Dendritic cell treated with granulocyte-macrophage colony-stimulating factor and Interleukin-4, amounts not matched to agents 40 ng/mL and 50 ng/mL, for 4 days (primary cell): ENCODE measurements around the gene MCTP1.

Experiments
- H3K27ac Mint-ChIP-seq: one replicate; pipeline ENCODE4 v1.8.0; 2022; ENCODE audit warnings: mild to moderate bottlenecking, mixed read lengths
- H3K27me3 Mint-ChIP-seq: one replicate; pipeline ENCODE4 v1.8.0; 2022; ENCODE audit warnings: mild to moderate bottlenecking, mixed read lengths
- H3K36me3 Mint-ChIP-seq: one replicate; pipeline ENCODE4 v1.8.0; 2022; ENCODE audit warnings: low read depth, mixed read lengths
- H3K4me1 Mint-ChIP-seq: one replicate; pipeline ENCODE4 v1.8.0; 2022; ENCODE audit warnings: low read depth, mixed read lengths
- H3K4me3 Mint-ChIP-seq: one replicate; pipeline ENCODE4 v1.8.0; 2022; ENCODE audit warnings: mild to moderate bottlenecking, moderate library complexity, mixed read lengths
- H3K9me3 Mint-ChIP-seq: one replicate; pipeline ENCODE4 v1.8.0; 2022; ENCODE audit warnings: mixed read lengths
- intact Hi-C: fragments of 100-400 bp; cut with micrococcal nuclease; formaldehyde crosslinking; loops from one replicate; pipeline ENCODE4 v1.15.0; 2022

The MCTP1 gene

GRCh38 chr5:94761786-94762185 is 523.1 kb downstream of the MCTP1 start:
- H3K4me3 Mint-ChIP-seq = no peak overlapping the region
- intact Hi-C loops = no loop called here
- H3K27ac Mint-ChIP-seq = no peak overlapping the region
- no peaks in the 10 kb centered on the region for H3K9me3 Mint-ChIP-seq
- H3K27me3 Mint-ChIP-seq = no peaks in the 10 kb centered on the region
- peaks cover 13% of the 10 kb centered on the region for H3K36me3 Mint-ChIP-seq
- no peaks in the 10 kb centered on the region for H3K4me1 Mint-ChIP-seq

GRCh38 chr5:94761055-94761454 is 523.8 kb downstream of the MCTP1 start:
- Mint-ChIP-seq H3K27me3 (no peaks in the 10 kb centered on the region), H3K4me1 (no peaks in the 10 kb centered on the region), H3K4me3 (no peak overlapping the region), H3K36me3 (peaks cover 13% of the 10 kb centered on the region), H3K9me3 (no peaks in the 10 kb centered on the region), H3K27ac (no peak overlapping the region)
- intact Hi-C loops = no loop called here

GRCh38 chr5:94759961-94760360 is 524.9 kb downstream of the MCTP1 start:
- peaks cover 4% of the 10 kb centered on the region for H3K36me3 Mint-ChIP-seq
- H3K9me3 Mint-ChIP-seq = no peaks in the 10 kb centered on the region
- H3K4me3 Mint-ChIP-seq = no peak overlapping the region
- H3K27ac Mint-ChIP-seq = no peak overlapping the region
- no peaks in the 10 kb centered on the region for H3K4me1 Mint-ChIP-seq
- no peaks in the 10 kb centered on the region for H3K27me3 Mint-ChIP-seq
- intact Hi-C loops = no loop called here

GRCh38 chr5:94759022-94759421 is 525.9 kb downstream of the MCTP1 start:
- Mint-ChIP-seq H3K27me3 (no peaks in the 10 kb centered on the region), H3K9me3 (no peaks in the 10 kb centered on the region)

GRCh38 chr5:94754824-94755223 is 530.1 kb downstream of the MCTP1 start:
- Mint-ChIP-seq H3K27me3 (no peaks in the 10 kb centered on the region), H3K9me3 (no peaks in the 10 kb centered on the region), H3K4me3 (no peak overlapping the region), H3K4me1 (no peaks in the 10 kb centered on the region), H3K27ac (no peak overlapping the region), H3K36me3 (no peaks in the 10 kb centered on the region)
- intact Hi-C loops = no loop called here

More at GRCh38 chr5:94759022-94759421, 525.9 kb downstream of the MCTP1 start:
- Mint-ChIP-seq H3K4me1 (no peaks in the 10 kb centered on the region), H3K27ac (no peak overlapping the region), H3K4me3 (no peak overlapping the region), H3K36me3 (no peaks in the 10 kb centered on the region)
- intact Hi-C loops = no loop called here

- Mint-ChIP-seq H3K27me3 (no peaks in the 10 kb centered on the region), H3K4me1 (peaks cover 5% of the 10 kb centered on the region), H3K9me3 (no peaks in the 10 kb centered on the region), H3K4me3 (no peak overlapping the region), H3K27ac (no peak overlapping the region), H3K36me3 (no peaks in the 10 kb centered on the region)
- intact Hi-C loops = no loop called here
Measured at GRCh38 chr5:94751460-94751859, 533.4 kb downstream of the MCTP1 start.

GRCh38 chr5:94750681-94751080 is 534.2 kb downstream of the MCTP1 start:
- H3K36me3 Mint-ChIP-seq = no peaks in the 10 kb centered on the region
- no peaks in the 10 kb centered on the region for H3K9me3 Mint-ChIP-seq
- H3K27me3 Mint-ChIP-seq = no peaks in the 10 kb centered on the region
- intact Hi-C loops = no loop called here
- no peak overlapping the region for H3K27ac Mint-ChIP-seq
- peaks cover 10% of the 10 kb centered on the region for H3K4me1 Mint-ChIP-seq
- no peak overlapping the region for H3K4me3 Mint-ChIP-seq

GRCh38 chr5:94749042-94749441 is 535.9 kb downstream of the MCTP1 start:
- Mint-ChIP-seq H3K36me3 (peaks cover 1% of the 10 kb centered on the region), H3K27me3 (no peaks in the 10 kb centered on the region), H3K9me3 (no peaks in the 10 kb centered on the region), H3K4me1 (peaks cover 10% of the 10 kb centered on the region), H3K4me3 (no peak overlapping the region), H3K27ac (no peak overlapping the region)
- intact Hi-C loops = no loop called here

- Mint-ChIP-seq H3K27ac (no peak overlapping the region), H3K27me3 (no peaks in the 10 kb centered on the region), H3K9me3 (no peaks in the 10 kb centered on the region), H3K36me3 (peaks cover 9% of the 10 kb centered on the region), H3K4me3 (no peak overlapping the region), H3K4me1 (peaks cover 10% of the 10 kb centered on the region)
- intact Hi-C loops = no loop called here
Measured at GRCh38 chr5:94748212-94748611, 536.7 kb downstream of the MCTP1 start.

GRCh38 chr5:94747371-94747770 is 537.5 kb downstream of the MCTP1 start:
- H3K36me3 Mint-ChIP-seq = peaks cover 11% of the 10 kb centered on the region
- H3K27me3 Mint-ChIP-seq = no peaks in the 10 kb centered on the region
- no peak overlapping the region for H3K27ac Mint-ChIP-seq
- H3K9me3 Mint-ChIP-seq = no peaks in the 10 kb centered on the region
- intact Hi-C loops = no loop called here
- no peak overlapping the region for H3K4me3 Mint-ChIP-seq
- peaks cover 10% of the 10 kb centered on the region for H3K4me1 Mint-ChIP-seq

- Mint-ChIP-seq H3K4me1 (peaks cover 10% of the 10 kb centered on the region), H3K9me3 (no peaks in the 10 kb centered on the region), H3K27ac (no peak overlapping the region), H3K36me3 (peaks cover 11% of the 10 kb centered on the region), H3K4me3 (no peak overlapping the region), H3K27me3 (no peaks in the 10 kb centered on the region)
- intact Hi-C loops = no loop called here
Measured at GRCh38 chr5:94746731-94747124, 538.2 kb downstream of the MCTP1 start.

GRCh38 chr5:94745786-94746730 is 538.8 kb downstream of the MCTP1 start:
- no peaks in the 10 kb centered on the region for H3K27me3 Mint-ChIP-seq
- H3K4me1 Mint-ChIP-seq = peaks cover 10% of the 10 kb centered on the region
- no peaks in the 10 kb centered on the region for H3K9me3 Mint-ChIP-seq
- H3K36me3 Mint-ChIP-seq = peaks cover 11% of the 10 kb centered on the region
- intact Hi-C loops = no loop called here
- H3K4me3 Mint-ChIP-seq = no peak overlapping the region
- no peak overlapping the region for H3K27ac Mint-ChIP-seq

- H3K4me1 Mint-ChIP-seq = peaks cover 10% of the 10 kb centered on the region
- peaks cover 11% of the 10 kb centered on the region for H3K36me3 Mint-ChIP-seq
- no peak overlapping the region for H3K27ac Mint-ChIP-seq
- intact Hi-C loops = no loop called here
- no peaks in the 10 kb centered on the region for H3K27me3 Mint-ChIP-seq
- H3K4me3 Mint-ChIP-seq = no peak overlapping the region
- H3K9me3 Mint-ChIP-seq = no peaks in the 10 kb centered on the region
Measured at GRCh38 chr5:94744906-94745305, 540.0 kb downstream of the MCTP1 start.

GRCh38 chr5:94742852-94743251 is 542.0 kb downstream of the MCTP1 start:
- Mint-ChIP-seq H3K9me3 (no peaks in the 10 kb centered on the region), H3K4me3 (no peak overlapping the region), H3K27me3 (no peaks in the 10 kb centered on the region), H3K36me3 (peaks cover 11% of the 10 kb centered on the region), H3K4me1 (peaks cover 10% of the 10 kb centered on the region), H3K27ac (no peak overlapping the region)
- intact Hi-C loops = no loop called here

- intact Hi-C loops = no loop called here
- H3K4me3 Mint-ChIP-seq = no peak overlapping the region
- H3K36me3 Mint-ChIP-seq = peaks cover 11% of the 10 kb centered on the region
- no peak overlapping the region for H3K27ac Mint-ChIP-seq
- H3K27me3 Mint-ChIP-seq = no peaks in the 10 kb centered on the region
- H3K4me1 Mint-ChIP-seq = no peaks in the 10 kb centered on the region
- no peaks in the 10 kb centered on the region for H3K9me3 Mint-ChIP-seq
Measured at GRCh38 chr5:94740286-94740685, 544.6 kb downstream of the MCTP1 start.
